Measurements from ENCODE around the gene CCR5. TPM values are rescaled to one million over a fixed set of nuclear protein-coding genes. Genes with fewer than 3 reads are reported as not detected.

The CCR5 gene
- total RNA-seq, 1 donor from 2014 or later, result not detected

DNA sequence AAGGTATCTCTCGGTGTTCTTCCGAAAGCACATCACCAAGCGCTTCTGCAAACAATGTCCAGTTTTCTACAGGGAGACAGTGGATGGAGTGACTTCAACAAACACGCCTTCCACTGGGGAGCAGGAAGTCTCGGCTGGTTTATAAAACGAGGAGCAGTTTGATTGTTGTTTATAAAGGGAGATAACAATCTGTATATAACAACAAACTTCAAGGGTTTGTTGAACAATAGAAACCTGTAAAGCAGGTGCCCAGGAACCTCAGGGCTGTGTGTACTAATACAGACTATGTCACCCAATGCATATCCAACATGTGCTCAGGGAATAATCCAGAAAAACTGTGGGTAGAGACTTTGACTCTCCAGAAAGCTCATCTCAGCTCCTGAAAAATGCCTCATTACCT lies 12.3 kb upstream of the CCR5 start:
- DNase-seq (ENCODE audit: low read depth in 2 of 2), result no peak

DNA sequence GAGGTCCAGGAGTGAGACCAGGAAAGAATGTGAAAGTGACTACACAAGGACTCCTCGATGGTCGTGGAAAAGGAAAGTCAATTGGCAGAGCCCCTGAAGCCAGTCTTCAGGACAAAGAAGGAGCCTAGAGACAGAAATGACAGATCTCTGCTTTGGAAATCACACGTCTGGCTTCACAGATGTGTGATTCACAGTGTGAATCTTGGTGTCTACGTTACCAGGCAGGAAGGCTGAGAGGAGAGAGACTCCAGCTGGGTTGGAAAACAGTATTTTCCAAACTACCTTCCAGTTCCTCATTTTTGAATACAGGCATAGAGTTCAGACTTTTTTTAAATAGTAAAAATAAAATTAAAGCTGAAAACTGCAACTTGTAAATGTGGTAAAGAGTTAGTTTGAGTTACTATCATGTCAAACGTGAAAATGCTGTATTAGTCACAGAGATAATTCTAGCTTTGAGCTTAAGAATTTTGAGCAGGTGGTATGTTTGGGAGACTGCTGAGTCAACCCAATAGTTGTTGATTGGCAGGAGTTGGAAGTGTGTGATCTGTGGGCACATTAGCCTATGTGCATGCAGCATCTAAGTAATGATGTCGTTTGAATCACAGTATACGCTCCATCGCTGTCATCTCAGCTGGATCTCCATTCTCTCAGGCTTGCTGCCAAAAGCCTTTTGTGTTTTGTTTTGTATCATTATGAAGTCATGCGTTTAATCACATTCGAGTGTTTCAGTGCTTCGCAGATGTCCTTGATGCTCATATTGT lies 10.8 kb upstream of the CCR5 start:
- no peak for DNase-seq (ENCODE audit: low read depth in 2 of 2)

DNA sequence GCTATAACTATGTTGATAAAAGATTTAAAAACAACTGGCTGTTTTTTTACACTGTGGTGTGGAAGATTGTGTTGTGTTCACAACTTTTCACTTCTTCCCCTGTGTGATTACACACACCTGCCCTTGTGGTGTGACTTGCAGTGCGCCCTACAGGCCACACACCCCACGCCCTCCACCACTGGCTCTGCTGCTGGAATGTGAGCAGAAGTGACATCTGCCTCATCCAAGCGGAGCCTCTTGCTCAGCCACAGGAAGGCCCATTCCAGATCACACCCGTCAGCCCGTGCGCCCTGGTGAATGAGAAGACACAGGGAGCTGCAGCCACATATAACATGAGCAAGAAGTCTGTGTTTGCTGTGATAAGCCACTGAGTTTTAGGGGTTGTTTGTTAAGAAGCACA lies 9.8 kb upstream of the CCR5 start:
- DNase-seq (ENCODE audit: low read depth in 2 of 2), result no peak

DNA sequence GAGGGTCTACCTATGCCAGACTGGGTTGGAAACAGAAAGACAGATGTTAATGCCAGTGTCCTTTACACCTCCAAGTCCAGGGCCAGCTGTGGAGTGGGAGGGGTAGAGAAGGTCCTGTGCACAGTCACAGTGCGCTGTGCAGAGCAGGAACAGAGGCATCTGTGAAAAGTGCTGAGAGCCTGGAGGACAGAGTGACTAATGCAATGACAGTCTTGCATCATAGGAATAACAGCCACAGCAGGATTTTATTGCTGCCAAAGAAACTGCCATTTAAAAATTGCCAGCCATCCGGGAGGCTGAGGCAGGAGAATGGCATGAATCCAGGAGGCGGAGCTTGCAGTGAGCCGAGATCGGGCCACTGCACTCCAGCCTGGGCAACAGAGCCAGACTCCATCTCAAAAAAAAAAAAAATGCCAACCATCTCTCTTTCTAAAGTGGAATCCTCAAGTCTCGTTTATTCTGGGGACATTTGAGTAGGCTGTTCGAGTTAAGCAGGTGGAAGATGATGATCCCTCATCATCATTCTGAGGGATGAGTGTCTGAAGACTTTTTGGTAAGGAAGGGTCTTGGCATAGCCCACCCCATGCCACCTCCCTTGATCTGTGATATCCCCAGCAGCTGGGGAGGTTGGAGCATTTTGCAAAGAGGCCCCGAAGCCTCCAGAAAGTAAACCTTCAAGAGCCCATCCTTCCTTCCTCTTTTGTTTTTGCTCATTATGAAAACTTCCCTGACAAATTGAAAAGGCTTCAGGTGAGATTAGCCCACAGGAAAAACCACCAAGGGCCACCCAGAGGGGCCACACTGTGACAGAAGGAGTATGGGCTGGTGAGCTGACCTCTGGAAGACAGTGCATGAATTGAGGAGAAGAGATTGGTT lies 9.1 kb upstream of the CCR5 start:
- DNase-seq (ENCODE audit: low read depth in 2 of 2), result no peak

DNA sequence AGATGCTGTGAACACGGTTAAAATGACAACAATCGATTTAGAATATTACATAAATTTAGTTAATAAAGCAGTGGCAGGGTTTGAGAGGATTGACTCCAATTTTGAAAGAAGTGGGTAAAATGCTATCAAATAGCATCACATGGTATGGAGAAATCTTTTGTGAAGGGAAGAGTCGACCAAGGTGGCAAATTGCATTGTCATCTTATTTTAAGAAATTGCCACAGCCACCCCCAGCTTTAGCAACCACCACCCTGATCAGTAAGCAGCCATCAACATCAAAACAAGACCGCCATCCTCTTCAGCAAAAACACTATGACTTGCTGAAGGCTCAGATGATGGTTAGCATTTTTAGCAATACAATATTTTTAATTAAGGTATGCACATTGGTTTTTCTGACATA lies 5.7 kb upstream of the CCR5 start:
- DNase-seq (ENCODE audit: low read depth in 2 of 2), result no peak

DNA sequence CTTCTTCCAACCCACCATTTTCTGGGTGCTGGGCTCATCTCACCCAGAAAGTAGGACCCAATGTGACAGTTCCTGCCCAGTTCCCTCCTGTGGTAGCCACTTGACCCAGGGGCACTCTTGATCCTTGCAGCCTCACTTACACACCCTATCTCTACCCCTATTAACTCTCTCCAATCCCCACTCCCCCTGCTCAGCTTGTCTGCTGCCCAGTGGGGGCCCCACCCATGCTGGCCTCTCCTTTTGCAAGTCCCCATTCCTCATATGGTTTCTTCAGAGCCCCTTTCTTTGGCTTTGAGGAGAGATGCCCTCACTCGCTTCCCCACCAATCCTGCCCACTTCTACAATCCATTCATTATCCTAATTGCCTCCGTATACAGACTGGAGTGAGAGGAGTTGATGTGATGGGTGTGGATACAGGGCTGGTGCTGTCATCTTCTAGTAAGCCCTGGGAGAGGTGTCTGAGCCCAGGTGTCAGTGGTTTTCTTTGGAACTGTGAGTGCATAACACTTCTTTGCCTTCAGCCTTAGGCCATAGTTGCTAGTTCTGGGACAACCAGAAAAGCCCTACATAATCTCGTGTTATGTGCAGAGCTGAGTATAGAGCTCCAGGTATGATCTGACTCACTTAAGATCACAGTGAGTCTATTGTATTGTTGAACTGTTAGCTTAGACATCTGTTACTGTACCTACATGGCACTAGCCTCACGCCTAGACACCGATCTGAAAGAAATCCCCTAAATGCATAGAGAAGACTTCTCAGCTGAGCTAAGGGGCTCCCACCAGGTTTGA lies 4.8 kb upstream of the CCR5 start:
- DNase-seq (ENCODE audit: low read depth in 2 of 2), result no peak

DNA sequence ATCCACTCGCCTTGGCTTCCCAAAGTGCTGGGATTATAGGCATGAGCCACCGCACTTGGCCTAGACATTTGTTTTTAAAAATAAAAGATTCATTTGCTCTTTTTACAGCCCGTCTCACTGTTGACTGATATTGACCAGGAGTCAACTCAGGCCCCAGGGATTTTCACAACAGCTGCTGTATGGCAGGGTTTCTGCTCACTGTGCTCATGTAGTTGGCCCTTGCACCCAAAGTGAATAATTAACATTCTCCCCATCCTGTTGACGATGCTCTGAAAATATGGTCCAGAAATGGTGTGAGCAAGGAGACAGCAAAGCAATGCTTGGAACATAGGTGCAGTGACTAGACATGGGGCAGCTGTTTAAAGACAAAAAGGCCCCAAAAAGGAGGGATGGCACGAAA lies 2.9 kb upstream of the CCR5 start:
- no peak for DNase-seq (ENCODE audit: low read depth in 2 of 2)

DNA sequence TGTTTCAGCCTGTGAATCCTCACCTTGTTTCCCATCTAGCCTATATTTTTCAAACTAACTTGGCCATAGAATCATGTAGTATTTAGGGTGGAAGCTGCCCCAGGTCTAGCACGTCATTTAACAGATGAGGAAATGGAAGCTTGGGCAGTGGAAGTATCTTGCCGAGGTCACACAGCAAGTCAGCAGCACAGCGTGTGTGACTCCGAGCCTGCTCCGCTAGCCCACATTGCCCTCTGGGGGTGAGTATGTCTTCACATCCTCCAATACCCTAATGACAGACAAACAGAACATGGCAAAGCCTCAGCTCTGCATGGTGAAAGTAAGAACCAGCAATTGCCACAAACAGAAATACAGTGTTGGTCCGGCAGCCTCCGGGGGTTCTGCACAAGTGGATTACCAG lies 2.2 kb upstream of the CCR5 start:
- no peak for DNase-seq (ENCODE audit: low read depth in 2 of 2)

DNA sequence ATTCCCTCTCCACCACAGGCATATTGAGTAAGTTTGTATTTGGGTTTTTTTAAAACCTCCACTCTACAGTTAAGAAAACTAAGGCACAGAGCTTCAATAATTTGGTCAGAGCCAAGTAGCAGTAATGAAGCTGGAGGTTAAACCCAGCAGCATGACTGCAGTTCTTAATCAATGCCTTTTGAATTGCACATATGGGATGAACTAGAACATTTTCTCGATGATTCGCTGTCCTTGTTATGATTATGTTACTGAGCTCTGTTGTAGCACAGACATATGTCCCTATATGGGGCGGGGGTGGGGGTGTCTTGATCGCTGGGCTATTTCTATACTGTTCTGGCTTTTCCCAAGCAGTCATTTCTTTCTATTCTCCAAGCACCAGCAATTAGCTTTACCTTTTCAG lies 1.6 kb upstream of the CCR5 start:
- no peak for DNase-seq (ENCODE audit: low read depth in 2 of 2)

DNA sequence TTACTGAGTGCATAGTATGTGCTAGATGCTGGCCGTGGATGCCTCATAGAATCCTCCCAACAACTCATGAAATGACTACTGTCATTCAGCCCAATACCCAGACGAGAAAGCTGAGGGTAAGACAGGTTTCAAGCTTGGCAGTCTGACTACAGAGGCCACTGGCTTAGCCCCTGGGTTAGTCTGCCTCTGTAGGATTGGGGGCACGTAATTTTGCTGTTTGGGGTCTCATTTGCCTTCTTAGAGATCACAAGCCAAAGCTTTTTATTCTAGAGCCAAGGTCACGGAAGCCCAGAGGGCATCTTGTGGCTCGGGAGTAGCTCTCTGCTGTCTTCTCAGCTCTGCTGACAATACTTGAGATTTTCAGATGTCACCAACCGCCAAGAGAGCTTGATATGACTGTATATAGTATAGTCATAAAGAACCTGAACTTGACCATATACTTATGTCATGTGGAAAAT lies 1.0 kb upstream of the CCR5 start:
- no peak for DNase-seq (ENCODE audit: low read depth in 2 of 2)

DNA sequence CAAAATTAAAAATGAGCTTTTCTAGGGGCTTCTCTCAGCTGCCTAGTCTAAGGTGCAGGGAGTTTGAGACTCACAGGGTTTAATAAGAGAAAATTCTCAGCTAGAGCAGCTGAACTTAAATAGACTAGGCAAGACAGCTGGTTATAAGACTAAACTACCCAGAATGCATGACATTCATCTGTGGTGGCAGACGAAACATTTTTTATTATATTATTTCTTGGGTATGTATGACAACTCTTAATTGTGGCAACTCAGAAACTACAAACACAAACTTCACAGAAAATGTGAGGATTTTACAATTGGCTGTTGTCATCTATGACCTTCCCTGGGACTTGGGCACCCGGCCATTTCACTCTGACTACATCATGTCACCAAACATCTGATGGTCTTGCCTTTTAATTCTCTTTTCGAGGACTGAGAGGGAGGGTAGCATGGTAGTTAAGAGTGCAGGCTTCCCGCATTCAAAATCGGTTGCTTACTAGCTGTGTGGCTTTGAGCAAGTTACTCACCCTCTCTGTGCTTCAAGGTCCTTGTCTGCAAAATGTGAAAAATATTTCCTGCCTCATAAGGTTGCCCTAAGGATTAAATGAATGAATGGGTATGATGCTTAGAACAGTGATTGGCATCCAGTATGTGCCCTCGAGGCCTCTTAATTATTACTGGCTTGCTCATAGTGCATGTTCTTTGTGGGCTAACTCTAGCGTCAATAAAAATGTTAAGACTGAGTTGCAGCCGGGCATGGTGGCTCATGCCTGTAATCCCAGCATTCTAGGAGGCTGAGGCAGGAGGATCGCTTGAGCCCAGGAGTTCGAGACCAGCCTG lies 984 bp downstream of the CCR5 start:
- DNase-seq (ENCODE audit: low read depth in 2 of 2), result no peak

DNA sequence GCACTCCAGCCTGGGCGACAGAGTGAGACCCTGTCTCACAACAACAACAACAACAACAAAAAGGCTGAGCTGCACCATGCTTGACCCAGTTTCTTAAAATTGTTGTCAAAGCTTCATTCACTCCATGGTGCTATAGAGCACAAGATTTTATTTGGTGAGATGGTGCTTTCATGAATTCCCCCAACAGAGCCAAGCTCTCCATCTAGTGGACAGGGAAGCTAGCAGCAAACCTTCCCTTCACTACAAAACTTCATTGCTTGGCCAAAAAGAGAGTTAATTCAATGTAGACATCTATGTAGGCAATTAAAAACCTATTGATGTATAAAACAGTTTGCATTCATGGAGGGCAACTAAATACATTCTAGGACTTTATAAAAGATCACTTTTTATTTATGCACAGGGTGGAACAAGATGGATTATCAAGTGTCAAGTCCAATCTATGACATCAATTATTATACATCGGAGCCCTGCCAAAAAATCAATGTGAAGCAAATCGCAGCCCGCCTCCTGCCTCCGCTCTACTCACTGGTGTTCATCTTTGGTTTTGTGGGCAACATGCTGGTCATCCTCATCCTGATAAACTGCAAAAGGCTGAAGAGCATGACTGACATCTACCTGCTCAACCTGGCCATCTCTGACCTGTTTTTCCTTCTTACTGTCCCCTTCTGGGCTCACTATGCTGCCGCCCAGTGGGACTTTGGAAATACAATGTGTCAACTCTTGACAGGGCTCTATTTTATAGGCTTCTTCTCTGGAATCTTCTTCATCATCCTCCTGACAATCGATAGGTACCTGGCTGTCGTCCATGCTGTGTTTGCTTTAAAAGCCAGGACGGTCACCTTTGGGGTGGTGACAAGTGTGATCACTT lies 2.0 kb downstream of the CCR5 start:
- no peak for DNase-seq (ENCODE audit: low read depth in 2 of 2)

DNA sequence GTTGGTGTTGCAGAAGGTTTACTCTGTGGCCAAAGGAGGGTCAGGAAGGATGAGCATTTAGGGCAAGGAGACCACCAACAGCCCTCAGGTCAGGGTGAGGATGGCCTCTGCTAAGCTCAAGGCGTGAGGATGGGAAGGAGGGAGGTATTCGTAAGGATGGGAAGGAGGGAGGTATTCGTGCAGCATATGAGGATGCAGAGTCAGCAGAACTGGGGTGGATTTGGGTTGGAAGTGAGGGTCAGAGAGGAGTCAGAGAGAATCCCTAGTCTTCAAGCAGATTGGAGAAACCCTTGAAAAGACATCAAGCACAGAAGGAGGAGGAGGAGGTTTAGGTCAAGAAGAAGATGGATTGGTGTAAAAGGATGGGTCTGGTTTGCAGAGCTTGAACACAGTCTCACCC lies 4.0 kb downstream of the CCR5 start:
- DNase-seq (ENCODE audit: low read depth in 2 of 2), result no peak

DNA sequence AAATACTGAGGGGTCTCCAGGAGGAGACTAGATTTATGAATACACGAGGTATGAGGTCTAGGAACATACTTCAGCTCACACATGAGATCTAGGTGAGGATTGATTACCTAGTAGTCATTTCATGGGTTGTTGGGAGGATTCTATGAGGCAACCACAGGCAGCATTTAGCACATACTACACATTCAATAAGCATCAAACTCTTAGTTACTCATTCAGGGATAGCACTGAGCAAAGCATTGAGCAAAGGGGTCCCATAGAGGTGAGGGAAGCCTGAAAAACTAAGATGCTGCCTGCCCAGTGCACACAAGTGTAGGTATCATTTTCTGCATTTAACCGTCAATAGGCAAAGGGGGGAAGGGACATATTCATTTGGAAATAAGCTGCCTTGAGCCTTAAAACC lies 4.5 kb downstream of the CCR5 start:
- DNase-seq (ENCODE audit: low read depth in 2 of 2), result no peak

DNA sequence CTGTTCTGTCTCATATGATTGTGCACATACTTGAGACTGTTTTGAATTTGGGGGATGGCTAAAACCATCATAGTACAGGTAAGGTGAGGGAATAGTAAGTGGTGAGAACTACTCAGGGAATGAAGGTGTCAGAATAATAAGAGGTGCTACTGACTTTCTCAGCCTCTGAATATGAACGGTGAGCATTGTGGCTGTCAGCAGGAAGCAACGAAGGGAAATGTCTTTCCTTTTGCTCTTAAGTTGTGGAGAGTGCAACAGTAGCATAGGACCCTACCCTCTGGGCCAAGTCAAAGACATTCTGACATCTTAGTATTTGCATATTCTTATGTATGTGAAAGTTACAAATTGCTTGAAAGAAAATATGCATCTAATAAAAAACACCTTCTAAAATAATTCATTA lies 5.1 kb downstream of the CCR5 start:
- DNase-seq (ENCODE audit: low read depth in 2 of 2), result no peak

DNA sequence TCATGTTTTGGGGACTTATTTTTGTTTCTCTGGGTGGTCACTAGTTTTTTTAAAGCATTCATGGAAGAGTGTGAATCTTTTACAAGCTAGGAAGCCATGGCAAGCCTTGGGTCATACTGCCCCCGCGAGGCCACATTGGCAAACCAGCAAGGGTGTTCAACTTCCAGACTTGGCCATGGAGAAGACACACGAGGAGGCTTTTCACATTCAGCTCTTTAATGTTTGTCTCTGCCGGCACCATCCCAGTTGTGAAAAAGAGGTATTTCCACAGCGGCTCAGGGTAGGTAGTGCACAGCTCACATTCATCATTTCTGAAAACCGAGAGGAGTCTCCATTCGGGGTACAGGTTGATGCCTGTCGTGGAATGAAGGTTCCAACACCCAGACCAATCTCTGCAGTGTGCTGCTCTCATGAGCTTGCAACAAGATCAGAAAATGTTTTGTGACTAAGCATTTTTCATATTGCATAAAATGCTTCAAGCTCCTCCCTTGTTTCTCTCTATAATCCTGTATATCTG lies 7.7 kb downstream of the CCR5 start:
- DNase-seq (ENCODE audit: low read depth in 2 of 2), result peak; percentile 5 to 49

DNA sequence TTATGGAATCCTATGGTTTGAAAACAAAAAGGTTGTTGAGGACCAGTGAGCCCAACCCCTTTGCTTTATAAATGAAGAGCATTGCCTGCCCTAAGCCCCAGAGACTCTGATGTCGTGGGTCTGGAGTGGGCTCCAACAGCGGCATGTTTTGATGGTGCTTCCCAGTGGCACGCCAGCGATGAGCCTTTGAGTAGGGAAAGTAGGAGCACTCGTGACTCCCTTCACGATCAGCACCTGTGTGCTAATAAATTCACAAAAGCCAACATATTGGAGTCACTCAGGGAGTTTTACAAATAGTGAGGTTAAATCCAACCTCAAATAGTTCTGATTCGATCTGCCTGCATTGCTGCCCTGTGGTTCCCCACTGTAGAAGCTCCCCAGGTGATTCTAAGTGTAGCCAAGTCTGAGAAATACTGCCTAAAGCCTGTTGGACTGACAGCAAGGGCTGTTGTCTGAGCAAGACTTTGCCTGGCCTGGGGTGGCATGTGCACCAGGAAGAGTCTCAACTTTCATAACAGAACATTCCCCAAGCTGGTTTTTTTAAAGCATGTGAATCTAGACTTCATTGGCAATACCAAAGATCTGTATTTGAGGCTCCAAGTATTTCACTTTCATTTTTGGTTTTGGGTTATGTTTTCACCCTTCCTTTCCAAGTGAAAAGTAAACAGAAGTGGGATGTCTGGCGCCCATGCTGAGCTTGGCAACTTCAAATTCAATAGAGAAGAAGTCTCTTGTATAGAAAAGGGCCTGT lies 9.9 kb downstream of the CCR5 start:
- no peak for DNase-seq (ENCODE audit: low read depth in 2 of 2)

DNA sequence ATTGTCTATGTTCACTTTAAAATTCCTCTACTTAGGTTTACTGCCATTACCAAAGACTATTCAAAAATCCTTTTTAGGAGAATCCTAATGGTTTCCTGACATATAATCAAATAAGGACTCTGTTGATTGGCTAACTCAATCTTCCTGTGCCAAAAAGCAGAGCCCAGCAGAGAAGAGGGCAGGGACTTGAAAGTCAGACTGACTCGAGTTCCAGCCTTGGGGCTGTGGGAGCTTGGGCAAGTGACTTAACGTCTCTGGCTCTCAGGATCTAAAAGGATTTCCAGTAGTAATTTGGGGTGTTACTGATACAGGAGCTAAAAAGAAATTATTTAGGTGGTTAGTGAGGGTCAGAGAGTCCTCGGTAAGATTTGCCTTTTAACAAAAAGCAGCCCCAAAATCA lies 10.9 kb downstream of the CCR5 start:
- DNase-seq (ENCODE audit: low read depth in 2 of 2), result no peak

DNA sequence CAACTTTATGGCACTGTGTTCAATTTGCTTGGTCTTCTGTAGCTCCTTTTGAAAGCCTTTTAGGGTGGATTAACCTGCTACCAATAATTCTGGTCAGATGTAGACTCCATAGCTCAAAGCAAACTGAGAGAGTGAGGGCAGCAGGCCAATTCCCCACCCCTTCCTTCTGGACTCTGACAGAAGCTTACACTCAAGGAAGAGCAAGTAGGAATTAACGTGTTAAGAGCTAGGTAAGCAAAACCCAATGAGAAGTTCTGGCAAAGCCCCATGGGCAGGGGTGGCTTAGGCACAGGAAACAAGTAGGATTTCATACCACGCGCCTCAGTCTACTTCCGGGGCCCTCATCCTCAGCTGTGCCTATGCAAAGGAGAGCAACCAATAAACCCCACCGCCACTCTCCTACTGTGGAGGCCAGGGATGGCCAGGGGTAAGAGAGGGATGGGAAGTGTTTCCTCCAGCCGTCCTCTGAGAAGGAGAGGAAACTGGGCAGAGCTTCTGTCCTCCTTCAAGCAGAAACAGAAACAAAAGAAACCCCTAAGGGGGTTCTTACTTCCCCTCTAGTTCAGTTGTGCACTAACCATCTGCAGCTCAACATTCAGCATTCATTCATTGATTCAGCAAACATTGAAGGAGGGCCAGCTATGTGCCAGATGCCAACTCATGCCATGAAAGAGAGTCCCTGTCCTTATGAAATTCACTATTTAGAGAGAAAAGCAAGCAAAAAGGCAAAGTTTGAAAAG lies 12.6 kb downstream of the CCR5 start:
- no peak for DNase-seq (ENCODE audit: low read depth in 2 of 2)

Data from dermis microvascular lymphatic vessel endothelial cell (primary cell).